ENCODE results near the gene SLC25A26.

SLC25A26 gene

GRCh38 chr3:66322436-66322835, 101.6 kb downstream of the SLC25A26 start:
- no peak for DNase-seq (ENCODE audit: low spot score)

- no peak for DNase-seq (ENCODE audit: low spot score)
Measured at GRCh38 chr3:66326340-66326739, 105.5 kb downstream of the SLC25A26 start.

- no peak for DNase-seq (ENCODE audit: low spot score)
Measured at GRCh38 chr3:66335671-66336070, 114.9 kb downstream of the SLC25A26 start.

GRCh38 chr3:66336333-66336766, 115.5 kb downstream of the SLC25A26 start:
- no peak for DNase-seq (ENCODE audit: low spot score)

- DNase-seq (ENCODE audit: low spot score), result no peak
Measured at GRCh38 chr3:66338927-66339326, 118.1 kb downstream of the SLC25A26 start.

GRCh38 chr3:66342717-66343356, 122.0 kb downstream of the SLC25A26 start:
- DNase-seq (ENCODE audit: low spot score), result no peak

- no peak for DNase-seq (ENCODE audit: low spot score)
Measured at GRCh38 chr3:66344391-66344811, 123.6 kb downstream of the SLC25A26 start.

GRCh38 chr3:66344848-66345578, 124.2 kb downstream of the SLC25A26 start:
- no peak for DNase-seq (ENCODE audit: low spot score)

GRCh38 chr3:66348704-66349103, 127.9 kb downstream of the SLC25A26 start:
- DNase-seq (ENCODE audit: low spot score), result no peak

- no peak for DNase-seq (ENCODE audit: low spot score)
Measured at GRCh38 chr3:66350601-66351000, 129.8 kb downstream of the SLC25A26 start.

GRCh38 chr3:66353039-66353438, 132.2 kb downstream of the SLC25A26 start:
- DNase-seq (ENCODE audit: low spot score), result no peak

GRCh38 chr3:66353530-66353929, 132.7 kb downstream of the SLC25A26 start:
- no peak for DNase-seq (ENCODE audit: low spot score)

- DNase-seq (ENCODE audit: low spot score), result no peak
Measured at GRCh38 chr3:66354001-66354400, 133.2 kb downstream of the SLC25A26 start.

- no peak for DNase-seq (ENCODE audit: low spot score)
Measured at GRCh38 chr3:66355394-66355793, 134.6 kb downstream of the SLC25A26 start.

GRCh38 chr3:66355997-66356396, 135.2 kb downstream of the SLC25A26 start:
- no peak for DNase-seq (ENCODE audit: low spot score)

GRCh38 chr3:66361356-66361755, 140.6 kb downstream of the SLC25A26 start:
- DNase-seq (ENCODE audit: low spot score), result no peak

GRCh38 chr3:66362541-66362941, 141.7 kb downstream of the SLC25A26 start:
- no peak for DNase-seq (ENCODE audit: low spot score)

GRCh38 chr3:66363148-66363547, 142.3 kb downstream of the SLC25A26 start:
- no peak for DNase-seq (ENCODE audit: low spot score)

- DNase-seq (ENCODE audit: low spot score), result no peak
Measured at GRCh38 chr3:66365080-66365479, 144.3 kb downstream of the SLC25A26 start.

GRCh38 chr3:66366747-66367146, 145.9 kb downstream of the SLC25A26 start:
- DNase-seq (ENCODE audit: low spot score), result no peak

GRCh38 chr3:66367979-66368378, 147.2 kb downstream of the SLC25A26 start:
- no peak for DNase-seq (ENCODE audit: low spot score)

GRCh38 chr3:66370179-66370578, 149.4 kb downstream of the SLC25A26 start:
- DNase-seq (ENCODE audit: low spot score), result no peak

GRCh38 chr3:66371432-66371831, 150.6 kb downstream of the SLC25A26 start:
- DNase-seq (ENCODE audit: low spot score), result no peak
